Measurements from ENCODE around the gene HDGFL2.

GRCh38 chr19:4510435-4511255 lies 38.5 kb downstream of the HDGFL2 start:
- TF ChIP-seq, protein P1, sequence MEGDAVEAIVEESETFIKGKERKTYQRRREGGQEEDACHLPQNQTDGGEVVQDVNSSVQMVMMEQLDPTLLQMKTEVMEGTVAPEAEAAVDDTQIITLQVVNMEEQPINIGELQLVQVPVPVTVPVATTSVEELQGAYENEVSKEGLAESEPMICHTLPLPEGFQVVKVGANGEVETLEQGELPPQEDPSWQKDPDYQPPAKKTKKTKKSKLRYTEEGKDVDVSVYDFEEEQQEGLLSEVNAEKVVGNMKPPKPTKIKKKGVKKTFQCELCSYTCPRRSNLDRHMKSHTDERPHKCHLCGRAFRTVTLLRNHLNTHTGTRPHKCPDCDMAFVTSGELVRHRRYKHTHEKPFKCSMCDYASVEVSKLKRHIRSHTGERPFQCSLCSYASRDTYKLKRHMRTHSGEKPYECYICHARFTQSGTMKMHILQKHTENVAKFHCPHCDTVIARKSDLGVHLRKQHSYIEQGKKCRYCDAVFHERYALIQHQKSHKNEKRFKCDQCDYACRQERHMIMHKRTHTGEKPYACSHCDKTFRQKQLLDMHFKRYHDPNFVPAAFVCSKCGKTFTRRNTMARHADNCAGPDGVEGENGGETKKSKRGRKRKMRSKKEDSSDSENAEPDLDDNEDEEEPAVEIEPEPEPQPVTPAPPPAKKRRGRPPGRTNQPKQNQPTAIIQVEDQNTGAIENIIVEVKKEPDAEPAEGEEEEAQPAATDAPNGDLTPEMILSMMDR (conservative IDR thresholded peaks at IDR 0.05 in 1 of 2, IDR thresholded peaks at IDR 0.05 in 1 of 2; ENCODE audit: low read depth in 1 of 2, low read length in 2 of 2), result no peak
- TF ChIP-seq EZH2 (IDR thresholded peaks at IDR 0.05; ENCODE audit: low read length, missing control alignments), result no peak
